ENCODE data around the gene KRTAP4-3. TPM values are rescaled to one million over a fixed set of nuclear protein-coding genes. Genes with fewer than 3 reads are reported as not detected.

KRTAP4-3 gene
- total and polyA plus RNA-seq, 2 of the 13 experiments (the other 11 are each of a cell fraction or from before 2014, with no cell fraction given) = not detected

GRCh38 chr17:41178341-41178740, 10.3 kb upstream of the KRTAP4-3 start:
- Histone ChIP-seq H3K27me3 (ENCODE audit: control insufficient read depth in 1 of 2, insufficient read depth in 2 of 2, low read length in 2 of 2) (peaks cover 0 to 33% of the 10 kb centered on the region in 2 experiments; a peak in 3 of 5 replicates), H3K9me3 (ENCODE audit: low read length) (no peaks in the 10 kb centered on the region), H3K36me3 (replicated peaks in 1 of 2; ENCODE audit: control insufficient read depth in 1 of 2, insufficient read depth in 2 of 2, low read length in 2 of 2) (no peaks in the 10 kb centered on the region), H4K20me1 (ENCODE audit: insufficient read depth, low read length) (no peaks in the 10 kb centered on the region), H3K9ac (ENCODE audit: insufficient read depth, low read depth, low read length) (no peak overlapping the region), H3K27ac (ENCODE audit: extremely low read length, insufficient read depth, low read length) (no peak overlapping the region), H2AFZ (ENCODE audit: low read length) (no peak overlapping the region), H3K4me3 (replicated peaks in 1 of 3; ENCODE audit: insufficient read depth in 1 of 3, low read depth in 2 of 3, low read length in 3 of 3) (no peak overlapping the region), H3K4me2 (ENCODE audit: low read depth, low read length) (no peak overlapping the region), H3K4me1 (ENCODE audit: insufficient read depth, low read length) (no peaks in the 10 kb centered on the region), H3K79me2 (ENCODE audit: insufficient read depth, low read length) (no peaks in the 10 kb centered on the region)
- no TSS peak for BruUV-seq (replicated peaks)
- CTCF ChIA-PET (ENCODE audit: low intra/inter-chr PET ratio, low total read pairs) = no interaction called here
- intact Hi-C loops (cut with micrococcal nuclease; ENCODE audit: unreplicated experiment) (loop anchor here (10.0 kb wide), 1 partner anchor 274 kb away; no protein-coding TSS in a partner anchor), in situ Hi-C loops (cut with HindIII; ENCODE audit: extremely low pct_ligation_motif_present, low pct_unique_long_range_greater_than_20kb) (no loop called here)
- POLR2A ChIA-PET = no interaction called here
- FAIRE-seq = no peak
- DNase-seq (ENCODE audit: low spot score) = no peak
- ATAC-seq = no peak
- 26% methylated on average over 3 of the region's 3 CpGs for WGBS (ENCODE audit: low lambda C conversion rate)
- TF ChIP-seq ESRRA (CRISPR knock-in tag; IDR thresholded peaks at IDR 0.05; ENCODE audit: low read depth) = no peak
- no peak for TF ChIP-seq ZBTB2 (CRISPR knock-in tag; IDR thresholded peaks at IDR 0.05; ENCODE audit: low read depth)
- TF ChIP-seq ZNF143 (CRISPR knock-in tag; IDR thresholded peaks at IDR 0.05) = no peak
- no peak for TF ChIP-seq ZNF597 (CRISPR knock-in tag; IDR thresholded peaks at IDR 0.05)
- TF ChIP-seq RERE (CRISPR knock-in tag; IDR thresholded peaks at IDR 0.05; ENCODE audit: low read depth) = no peak
- no peak for TF ChIP-seq AFF4 (CRISPR knock-in tag; IDR thresholded peaks at IDR 0.05)
- no peak for TF ChIP-seq PHF21A (CRISPR knock-in tag; IDR thresholded peaks at IDR 0.05)
- no peak for TF ChIP-seq TAF1 (CRISPR knock-in tag; IDR thresholded peaks at IDR 0.05)
- TF ChIP-seq ZNF850 (CRISPR knock-in tag; conservative IDR thresholded peaks at IDR 0.05) = no peak
- TF ChIP-seq MAFF (IDR thresholded peaks at IDR 0.05; ENCODE audit: low read depth, low read length) = no peak
- no peak for TF ChIP-seq ZNF558 (CRISPR knock-in tag; IDR thresholded peaks at IDR 0.05; ENCODE audit: borderline replicate concordance)

Data from HepG2 (cell line).